HCT116 (cell line): ENCODE measurements around the gene DEPDC4.

Experiments
- ATF3 ChIP-seq: IDR thresholded peaks from 2 replicates; pipeline ENCODE4 v1.6.1; 2012
- CBX3 ChIP-seq: IDR thresholded peaks from 2 replicates; pipeline ENCODE4 v1.6.1; 2012; ENCODE audit warnings: low read depth
- CTCF ChIP-seq, 3 experiments: fragments of 200-600 bp in 1 of 3; sonication (generic) in 1 of 3; IDR thresholded peaks in 2 of 3; conservative IDR thresholded peaks in 1 of 3; 2 replicates each; pipeline ENCODE4 v1.5.1; 2012 to 2017; ENCODE audit warnings: low read depth in 2 of 3, low read length in 2 of 3, antibody characterized with exemption in 1 of 3, borderline replicate concordance in 1 of 3, control low read depth in 1 of 3, mild to moderate bottlenecking in 1 of 3, mixed read lengths in 1 of 3, mixed run types in 1 of 3, moderate library complexity in 1 of 3; ENCODE audit not compliant: insufficient read depth in 1 of 3
- EZH2 ChIP-seq: fragments of 200-600 bp; sonication (generic); IDR thresholded peaks from 2 replicates; pipeline ENCODE4 v1.6.1; 2017; ENCODE audit warnings: antibody characterized with exemption, mixed run types
- EZH2phosphoT487 ChIP-seq: fragments of 200-600 bp; IDR thresholded peaks from 2 replicates; pipeline ENCODE4 v1.6.1; 2018; ENCODE audit warnings: antibody characterized with exemption, borderline replicate concordance
- POLR2A ChIP-seq: IDR thresholded peaks from 2 replicates; pipeline ENCODE4 v1.7.0; 2011; ENCODE audit warnings: borderline replicate concordance; ENCODE audit not compliant: insufficient read depth, insufficient read length; ENCODE audit errors: extremely low read depth
- POLR2AphosphoS5 ChIP-seq: IDR thresholded peaks from 2 replicates; pipeline ENCODE4 v1.6.1; 2011; ENCODE audit warnings: mild to moderate bottlenecking, low read depth, low read length, moderate library complexity
- REST ChIP-seq: IDR thresholded peaks from 2 replicates; pipeline ENCODE4 v1.6.1; 2012; ENCODE audit warnings: low read depth
- SIN3A ChIP-seq: IDR thresholded peaks from 2 replicates; pipeline ENCODE4 v1.6.1; 2012; ENCODE audit warnings: low read depth
- ZNF274 ChIP-seq: fragments of 200-500 bp; sonication (Bioruptor generic); IDR thresholded peaks from 2 replicates; pipeline ENCODE4 v1.6.1; 2014; ENCODE audit warnings: mild to moderate bottlenecking, low read depth, low read length, inconsistent platforms

- TF ChIP-seq CTCF (IDR thresholded peaks at IDR 0.05 in 2 of 3, conservative IDR thresholded peaks at IDR 0.05 in 1 of 3; ENCODE audit: borderline replicate concordance in 1 of 3, insufficient read depth in 1 of 3, low read depth in 2 of 3, low read length in 2 of 3) (no peak), EZH2phosphoT487 (no peak), POLR2AphosphoS5 (no peak), EZH2 (no peak), ZNF274 (no peak), REST (no peak), CBX3 (no peak), ATF3 (no peak), POLR2A (no peak), SIN3A (no peak)
Measured at GRCh38 chr12:100225491-100225890, 41.4 kb downstream of the DEPDC4 start.
